ENCODE measurements around the gene PODXL.
"Not testable (repeated sequence)": the region's sequence is repeated elsewhere in the genome, so short reads cannot be mapped to it uniquely, and the experiment has no call there.

DNA sequence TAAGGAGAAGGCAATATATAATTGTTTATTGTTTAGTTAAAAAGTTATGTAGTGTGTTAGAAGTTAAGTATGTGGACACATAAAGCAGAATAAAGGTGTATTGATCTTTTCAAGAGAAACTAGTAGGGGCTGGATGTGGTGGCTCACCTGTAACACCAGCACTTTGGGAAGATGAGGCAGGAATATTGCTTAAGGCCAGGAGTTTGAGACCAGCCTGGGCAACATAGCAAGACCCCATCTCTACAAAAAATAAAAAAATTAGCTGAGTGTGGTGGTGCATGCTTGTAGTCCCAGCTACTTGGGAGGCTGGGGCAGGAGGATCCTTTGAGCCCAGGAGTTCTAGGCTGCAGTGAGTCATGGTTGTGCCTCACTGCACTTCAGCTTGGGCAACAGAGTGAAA lies 93.7 kb downstream of the PODXL start:
- TF ChIP-seq, protein P1, sequence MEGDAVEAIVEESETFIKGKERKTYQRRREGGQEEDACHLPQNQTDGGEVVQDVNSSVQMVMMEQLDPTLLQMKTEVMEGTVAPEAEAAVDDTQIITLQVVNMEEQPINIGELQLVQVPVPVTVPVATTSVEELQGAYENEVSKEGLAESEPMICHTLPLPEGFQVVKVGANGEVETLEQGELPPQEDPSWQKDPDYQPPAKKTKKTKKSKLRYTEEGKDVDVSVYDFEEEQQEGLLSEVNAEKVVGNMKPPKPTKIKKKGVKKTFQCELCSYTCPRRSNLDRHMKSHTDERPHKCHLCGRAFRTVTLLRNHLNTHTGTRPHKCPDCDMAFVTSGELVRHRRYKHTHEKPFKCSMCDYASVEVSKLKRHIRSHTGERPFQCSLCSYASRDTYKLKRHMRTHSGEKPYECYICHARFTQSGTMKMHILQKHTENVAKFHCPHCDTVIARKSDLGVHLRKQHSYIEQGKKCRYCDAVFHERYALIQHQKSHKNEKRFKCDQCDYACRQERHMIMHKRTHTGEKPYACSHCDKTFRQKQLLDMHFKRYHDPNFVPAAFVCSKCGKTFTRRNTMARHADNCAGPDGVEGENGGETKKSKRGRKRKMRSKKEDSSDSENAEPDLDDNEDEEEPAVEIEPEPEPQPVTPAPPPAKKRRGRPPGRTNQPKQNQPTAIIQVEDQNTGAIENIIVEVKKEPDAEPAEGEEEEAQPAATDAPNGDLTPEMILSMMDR (IDR thresholded peaks at IDR 0.05; ENCODE audit: poor library complexity, severe bottlenecking) = not testable (repeated sequence)
- TF ChIP-seq SMC3 (conservative IDR thresholded peaks at IDR 0.05; ENCODE audit: poor library complexity); EP300 (conservative IDR thresholded peaks at IDR 0.05; ENCODE audit: poor library complexity, severe bottlenecking): not testable (repeated sequence)

All from neural cell (in vitro differentiated cells).